OCI-LY3 (cell line): Measurements from ENCODE around the gene FAM50B.

Experiments used
- EZH2phosphoT487 ChIP-seq: fragments of 200-600 bp; shearing (Covaris generic); IDR thresholded peaks from 2 replicates; pipeline ENCODE4 v1.6.1; 2018; ENCODE audit warnings: antibody characterized with exemption, mixed run types, low read depth
- TF ChIP-seq, protein P1 (sequence below): fragments of 200-600, 300-600 bp; sonication (generic); IDR thresholded peaks from 2 replicates; pipeline ENCODE4 v1.5.1; 2014; ENCODE audit warnings: antibody characterized with exemption, low read length, low read depth

- TF ChIP-seq, protein P1, sequence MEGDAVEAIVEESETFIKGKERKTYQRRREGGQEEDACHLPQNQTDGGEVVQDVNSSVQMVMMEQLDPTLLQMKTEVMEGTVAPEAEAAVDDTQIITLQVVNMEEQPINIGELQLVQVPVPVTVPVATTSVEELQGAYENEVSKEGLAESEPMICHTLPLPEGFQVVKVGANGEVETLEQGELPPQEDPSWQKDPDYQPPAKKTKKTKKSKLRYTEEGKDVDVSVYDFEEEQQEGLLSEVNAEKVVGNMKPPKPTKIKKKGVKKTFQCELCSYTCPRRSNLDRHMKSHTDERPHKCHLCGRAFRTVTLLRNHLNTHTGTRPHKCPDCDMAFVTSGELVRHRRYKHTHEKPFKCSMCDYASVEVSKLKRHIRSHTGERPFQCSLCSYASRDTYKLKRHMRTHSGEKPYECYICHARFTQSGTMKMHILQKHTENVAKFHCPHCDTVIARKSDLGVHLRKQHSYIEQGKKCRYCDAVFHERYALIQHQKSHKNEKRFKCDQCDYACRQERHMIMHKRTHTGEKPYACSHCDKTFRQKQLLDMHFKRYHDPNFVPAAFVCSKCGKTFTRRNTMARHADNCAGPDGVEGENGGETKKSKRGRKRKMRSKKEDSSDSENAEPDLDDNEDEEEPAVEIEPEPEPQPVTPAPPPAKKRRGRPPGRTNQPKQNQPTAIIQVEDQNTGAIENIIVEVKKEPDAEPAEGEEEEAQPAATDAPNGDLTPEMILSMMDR: no peak
- no peak for TF ChIP-seq EZH2phosphoT487
Measured at GRCh38 chr6:3855866-3856265, 6.7 kb downstream of the FAM50B start.
